GM12874 (cell line): Measurements from ENCODE around the gene RMI2.

Experiments used
- TF ChIP-seq, protein P1 (sequence below): IDR thresholded peaks from 2 replicates; pipeline ENCODE4 v1.5.1; 2011; ENCODE audit warnings: low read depth, mild to moderate bottlenecking, control low read depth, low read length, moderate library complexity; ENCODE audit not compliant: insufficient read depth

Gene RMI2

DNA sequence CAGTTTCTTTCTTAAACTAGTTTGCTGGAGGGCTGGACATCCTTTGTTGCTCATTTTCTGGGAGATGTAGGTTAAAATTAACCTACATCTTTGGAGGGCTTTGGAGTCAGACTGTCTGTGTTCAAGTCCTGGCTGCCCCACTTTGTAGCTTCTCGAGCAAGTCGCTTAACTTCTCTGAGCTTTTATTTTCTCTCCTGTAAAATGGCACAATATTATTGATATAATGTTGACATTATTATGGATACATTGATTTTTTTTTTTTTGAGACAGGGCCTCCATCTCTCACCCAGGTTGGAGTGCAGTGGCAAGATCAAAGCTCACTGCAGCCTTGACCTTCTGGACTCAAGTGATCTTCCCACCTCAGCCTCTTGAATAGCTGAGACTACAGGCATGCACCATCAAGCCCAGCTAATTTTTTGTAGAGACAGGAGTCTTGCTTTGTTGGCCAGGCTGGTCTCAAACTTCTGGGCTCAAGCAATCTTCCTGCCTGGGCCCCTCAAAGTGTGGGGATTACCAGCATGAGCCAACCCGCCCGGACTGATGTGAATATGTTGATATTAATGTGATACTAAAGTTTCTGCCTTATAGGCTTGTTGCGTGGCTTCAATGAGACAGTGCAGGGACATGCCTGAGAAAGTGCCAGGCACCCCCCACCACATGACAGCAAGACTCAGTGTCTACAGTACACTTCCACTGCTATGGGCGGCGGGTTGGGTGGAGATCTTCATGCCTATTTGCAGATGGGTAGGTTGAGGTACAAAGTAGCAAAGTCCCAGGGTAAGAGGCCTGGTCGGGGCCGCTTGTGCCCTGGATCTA is 31.6 kb upstream of the RMI2 start:
- TF ChIP-seq, protein P1, sequence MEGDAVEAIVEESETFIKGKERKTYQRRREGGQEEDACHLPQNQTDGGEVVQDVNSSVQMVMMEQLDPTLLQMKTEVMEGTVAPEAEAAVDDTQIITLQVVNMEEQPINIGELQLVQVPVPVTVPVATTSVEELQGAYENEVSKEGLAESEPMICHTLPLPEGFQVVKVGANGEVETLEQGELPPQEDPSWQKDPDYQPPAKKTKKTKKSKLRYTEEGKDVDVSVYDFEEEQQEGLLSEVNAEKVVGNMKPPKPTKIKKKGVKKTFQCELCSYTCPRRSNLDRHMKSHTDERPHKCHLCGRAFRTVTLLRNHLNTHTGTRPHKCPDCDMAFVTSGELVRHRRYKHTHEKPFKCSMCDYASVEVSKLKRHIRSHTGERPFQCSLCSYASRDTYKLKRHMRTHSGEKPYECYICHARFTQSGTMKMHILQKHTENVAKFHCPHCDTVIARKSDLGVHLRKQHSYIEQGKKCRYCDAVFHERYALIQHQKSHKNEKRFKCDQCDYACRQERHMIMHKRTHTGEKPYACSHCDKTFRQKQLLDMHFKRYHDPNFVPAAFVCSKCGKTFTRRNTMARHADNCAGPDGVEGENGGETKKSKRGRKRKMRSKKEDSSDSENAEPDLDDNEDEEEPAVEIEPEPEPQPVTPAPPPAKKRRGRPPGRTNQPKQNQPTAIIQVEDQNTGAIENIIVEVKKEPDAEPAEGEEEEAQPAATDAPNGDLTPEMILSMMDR = no peak

DNA sequence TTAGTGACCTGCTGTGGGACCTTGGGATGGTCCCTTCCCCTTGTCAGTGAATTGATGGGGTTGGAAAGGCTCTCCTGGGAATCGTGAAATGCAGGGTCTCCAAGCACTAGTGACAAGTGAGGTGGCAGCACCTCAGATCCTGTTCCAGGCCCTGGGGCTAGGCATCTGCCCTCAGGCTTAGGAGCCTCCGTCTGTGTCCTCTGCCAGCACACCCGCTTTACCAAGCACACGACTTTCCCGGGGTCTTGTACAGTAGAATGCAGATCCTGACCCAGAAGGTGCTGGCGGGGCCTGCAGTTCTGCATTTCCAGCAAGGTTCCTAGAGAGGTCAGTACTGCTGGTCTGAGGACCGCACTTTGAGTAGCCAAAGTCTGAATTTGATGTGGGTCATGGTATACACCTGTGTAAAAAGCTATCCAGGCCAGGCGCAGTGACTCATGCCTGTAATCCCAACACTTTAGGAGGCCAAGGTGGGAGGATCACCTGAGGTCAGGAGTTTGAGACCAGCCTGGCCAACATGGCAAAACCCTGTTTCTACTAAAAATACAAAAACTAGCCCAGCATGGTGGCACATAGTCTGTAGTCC is 30.9 kb upstream of the RMI2 start:
- TF ChIP-seq, protein P1 = no peak

DNA sequence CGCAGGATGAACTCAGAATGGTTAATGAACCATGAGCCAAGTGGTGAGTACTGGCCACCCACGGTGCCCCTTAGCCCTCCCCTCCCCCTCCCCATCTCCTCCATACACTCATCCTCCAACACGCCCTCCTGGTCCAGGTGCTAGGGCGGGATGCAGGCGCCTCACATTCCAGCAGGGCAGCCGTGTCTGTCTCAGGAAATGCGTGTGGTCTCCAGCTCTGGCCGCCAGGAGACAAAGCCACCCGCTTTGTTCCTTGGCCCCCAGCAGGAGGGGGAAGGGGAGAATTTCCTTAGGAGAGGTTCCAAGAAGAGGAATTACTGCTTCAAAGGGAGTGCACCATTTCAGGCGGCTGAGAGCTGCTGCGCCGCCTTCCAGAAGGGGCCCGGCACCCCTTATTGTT is 29.7 kb upstream of the RMI2 start:
- TF ChIP-seq, protein P1 = no peak

DNA sequence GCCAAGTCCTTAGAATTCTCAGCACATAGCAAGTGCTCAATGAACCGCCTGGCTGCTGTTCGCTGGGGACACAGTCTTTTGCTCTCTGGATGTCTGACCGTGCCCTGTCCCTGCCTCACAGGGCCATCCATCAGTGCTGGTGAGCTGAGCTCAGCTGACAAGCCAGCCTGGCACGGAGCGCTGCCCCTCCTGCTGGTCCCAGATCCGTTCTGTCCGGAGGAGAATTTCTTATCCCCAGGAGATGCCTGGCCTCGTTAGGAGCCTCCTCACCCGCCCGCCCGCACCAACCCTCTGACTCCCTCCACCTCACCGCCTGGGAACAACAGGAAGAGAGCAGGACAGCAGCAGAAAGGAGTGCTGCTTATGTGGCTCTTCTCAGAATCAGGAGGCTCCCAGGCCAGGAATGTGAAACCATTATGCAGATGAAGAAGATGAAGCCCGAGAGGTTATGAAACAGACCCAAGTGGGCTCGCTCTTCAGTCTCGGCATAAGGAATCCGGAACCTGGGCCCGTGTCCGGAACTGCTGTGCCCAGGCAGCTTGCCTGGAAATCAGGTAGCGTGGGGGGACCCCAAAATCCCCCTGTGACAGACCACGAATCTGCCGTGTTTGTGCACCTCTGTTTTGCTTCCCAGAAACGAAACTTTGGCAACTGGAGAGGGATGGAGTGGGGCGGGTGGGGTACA is 28.8 kb upstream of the RMI2 start:
- TF ChIP-seq, protein P1 = no peak

DNA sequence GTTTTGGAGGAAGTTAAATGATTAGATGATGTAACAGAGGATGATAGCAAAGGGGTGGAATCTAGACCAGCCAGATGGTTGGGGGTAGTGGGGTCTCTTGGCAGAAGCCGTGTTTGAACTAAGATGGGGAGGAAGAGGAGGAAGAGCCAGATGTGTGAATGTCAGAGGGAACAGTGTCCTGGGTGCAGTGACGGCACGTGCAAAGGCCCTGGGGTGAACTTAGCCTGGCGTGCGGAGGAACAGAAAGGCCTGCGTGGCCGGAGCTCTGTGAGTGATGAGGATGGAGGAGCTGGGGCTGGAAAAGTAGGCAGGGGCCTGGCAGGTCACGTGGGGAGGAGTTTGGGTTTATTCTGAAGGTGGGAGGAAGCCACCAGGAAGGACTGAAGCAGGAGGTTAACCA is 26.4 kb upstream of the RMI2 start:
- TF ChIP-seq, protein P1 = no peak

DNA sequence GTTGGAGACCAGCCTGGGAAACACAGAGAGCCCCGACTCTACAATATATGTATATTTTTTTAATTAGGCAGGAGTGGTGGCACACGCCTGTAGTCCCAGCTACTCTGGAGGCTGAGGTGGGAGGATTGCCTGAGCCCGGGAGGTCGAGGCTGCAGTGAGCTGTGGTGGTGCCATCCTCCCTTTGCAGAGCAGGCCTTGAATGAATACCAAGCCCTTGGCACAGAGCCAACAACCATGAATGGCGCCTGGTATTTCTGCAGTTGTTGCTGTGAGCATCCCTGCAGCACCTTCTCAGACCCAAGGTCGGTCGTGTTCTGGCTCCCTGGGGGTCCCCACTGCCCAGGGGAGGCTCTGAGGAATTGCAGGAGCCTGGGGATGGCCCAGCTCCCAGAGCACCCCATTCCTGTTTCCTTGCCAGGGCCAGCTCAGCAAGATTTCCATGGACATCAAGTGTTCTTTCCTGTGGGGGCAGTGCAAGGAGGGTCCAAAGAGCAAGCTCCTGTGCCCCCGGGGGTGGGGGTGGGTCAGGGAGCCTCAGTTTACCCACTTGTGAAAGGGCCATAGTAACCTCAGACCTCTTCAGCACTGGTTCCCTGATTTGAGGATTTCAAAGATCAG is 25.6 kb upstream of the RMI2 start:
- TF ChIP-seq, protein P1 = no peak

DNA sequence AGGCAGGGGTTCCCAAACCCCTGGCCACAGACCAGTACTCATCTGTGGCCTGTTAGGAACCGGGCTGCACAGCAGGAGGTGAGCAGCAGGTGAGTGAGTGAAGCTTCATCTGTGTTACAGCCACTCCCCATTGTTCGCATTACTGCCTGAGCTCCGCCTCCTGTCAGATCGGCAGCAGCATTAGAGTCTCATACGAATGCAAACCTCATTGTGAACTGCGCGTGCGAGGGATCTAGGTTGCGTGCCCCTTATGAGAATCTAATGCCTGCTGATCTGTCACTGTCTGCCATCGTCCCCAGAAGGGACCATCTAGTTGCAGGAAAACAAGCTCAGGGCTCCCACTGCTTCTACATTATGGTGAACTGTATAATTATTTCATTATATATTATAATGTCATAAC is 25.1 kb upstream of the RMI2 start:
- TF ChIP-seq, protein P1 = no peak
